GM10847 (cell line): ENCODE measurements around the gene SYDE1.

Experiments
- POLR2A ChIP-seq: IDR thresholded peaks from 2 replicates; pipeline ENCODE4 v1.6.1; 2011; ENCODE audit not compliant: insufficient read length; ENCODE audit errors: extremely low read depth

Gene SYDE1

DNA sequence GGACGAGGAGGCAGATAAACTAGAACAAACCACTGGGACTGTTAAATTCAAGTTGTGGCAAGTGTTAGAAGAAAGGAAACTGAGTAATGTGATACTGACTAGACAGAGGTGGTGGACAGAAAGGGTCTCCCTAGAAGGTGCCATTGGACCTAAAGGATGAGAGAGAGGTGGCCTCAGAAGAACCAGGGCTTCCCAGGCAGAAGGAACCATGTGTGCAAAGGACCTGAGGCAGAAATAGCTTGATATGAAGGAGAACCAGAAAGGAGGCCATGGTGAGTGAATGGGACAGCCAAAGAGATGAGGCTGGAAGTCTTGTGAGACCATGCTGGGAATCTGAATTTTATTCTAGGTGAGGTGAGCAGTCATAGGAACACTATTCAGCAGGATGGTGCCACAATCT is 2.8 kb upstream of the SYDE1 start:
- no peak for TF ChIP-seq POLR2A

- TF ChIP-seq POLR2A, result no peak
These were observed 2.2 kb upstream of the SYDE1 start for GRCh38 chr19:15105044-15105443.

- TF ChIP-seq POLR2A, result no peak
These were observed 1.1 kb downstream of the SYDE1 start for GRCh38 chr19:15108145-15108844.

DNA sequence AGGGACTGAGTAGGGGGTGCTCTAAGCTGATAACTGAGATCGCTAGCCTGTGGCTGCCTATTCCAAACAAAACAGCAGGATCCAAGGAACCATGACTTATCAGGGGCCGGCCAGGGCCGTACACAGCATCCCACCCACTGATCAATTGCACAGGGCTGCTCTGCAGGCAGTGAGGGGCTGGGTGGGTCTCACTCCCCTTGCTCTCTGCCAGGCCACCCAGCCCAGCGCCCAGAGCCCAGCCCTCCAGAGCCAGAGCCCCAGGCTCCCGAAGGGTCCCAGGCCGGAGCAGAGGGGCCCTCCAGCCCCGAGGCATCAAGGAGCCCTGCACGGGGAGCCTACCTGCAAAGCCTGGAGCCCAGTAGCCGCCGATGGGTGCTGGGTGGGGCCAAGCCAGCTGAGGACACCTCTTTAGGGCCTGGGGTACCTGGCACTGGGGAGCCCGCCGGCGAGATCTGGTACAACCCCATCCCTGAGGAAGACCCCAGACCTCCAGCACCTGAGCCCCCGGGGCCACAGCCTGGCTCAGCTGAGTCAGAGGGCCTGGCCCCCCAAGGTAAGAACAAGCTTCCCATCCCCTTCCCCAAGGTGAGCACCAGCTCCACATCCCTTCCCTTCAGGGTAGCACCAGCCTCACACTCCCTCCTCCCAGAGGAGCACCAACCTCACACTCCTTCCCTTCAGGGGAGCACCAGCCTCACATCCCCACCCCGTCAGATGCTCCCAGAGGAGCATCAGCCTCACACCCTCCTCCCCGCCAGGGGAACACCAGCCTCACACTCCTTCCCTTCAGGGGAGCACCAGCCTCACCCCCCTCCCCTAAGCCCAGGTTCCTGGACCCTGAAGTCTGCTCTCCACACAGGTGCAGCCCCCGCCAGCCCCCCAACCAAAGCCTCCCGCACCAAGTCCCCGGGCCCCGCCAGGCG is 1.9 kb downstream of the SYDE1 start:
- TF ChIP-seq POLR2A, result no peak

GRCh38 chr19:15109768-15110417 is 2.7 kb downstream of the SYDE1 start:
- no peak for TF ChIP-seq POLR2A

GRCh38 chr19:15110418-15110815 is 3.2 kb downstream of the SYDE1 start:
- TF ChIP-seq POLR2A, result no peak

GRCh38 chr19:15111758-15112157 is 4.6 kb downstream of the SYDE1 start:
- TF ChIP-seq POLR2A, result no peak

- TF ChIP-seq POLR2A, result no peak
These were observed 5.2 kb downstream of the SYDE1 start for GRCh38 chr19:15112385-15112784.

- TF ChIP-seq POLR2A, result no peak
These were observed 6.3 kb downstream of the SYDE1 start for GRCh38 chr19:15113245-15114152.

DNA sequence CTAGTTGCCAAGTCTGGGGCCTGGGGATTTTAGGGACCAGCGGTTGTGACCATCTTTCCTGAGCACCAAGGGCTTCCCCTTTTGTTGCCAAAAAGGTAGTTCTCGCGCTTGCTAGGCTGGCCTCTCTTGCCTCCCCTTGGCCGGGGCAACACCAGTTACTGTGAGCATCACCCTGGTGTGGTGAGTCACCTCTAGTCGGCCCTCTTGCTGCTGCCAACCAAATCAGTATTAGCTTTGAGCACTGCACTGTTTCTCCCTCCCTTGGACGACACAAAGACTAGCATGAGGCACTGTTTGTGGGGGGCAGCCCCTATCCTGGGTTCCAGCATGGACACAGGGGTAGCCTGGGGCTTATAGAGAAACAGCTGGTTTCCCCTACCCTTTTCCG is 6.9 kb downstream of the SYDE1 start:
- no peak for TF ChIP-seq POLR2A

- no peak for TF ChIP-seq POLR2A
These were observed 7.9 kb downstream of the SYDE1 start for GRCh38 chr19:15115080-15115479.

- no peak for TF ChIP-seq POLR2A
These were observed 8.8 kb downstream of the SYDE1 start for GRCh38 chr19:15115762-15116615.

GRCh38 chr19:15116856-15117255 is 9.7 kb downstream of the SYDE1 start:
- TF ChIP-seq POLR2A, result no peak

GRCh38 chr19:15118248-15118647 is 11.0 kb downstream of the SYDE1 start:
- TF ChIP-seq POLR2A, result no peak
